HG03521 (cell line): ENCODE results near the gene SOX18.

Source experiments
- ATAC-seq: cut with Tn5 transposase; IDR thresholded peaks from one replicate; pipeline ENCODE4 v1.9.1; 2021; ENCODE audit warnings: mild to moderate bottlenecking, moderate library complexity; ENCODE audit not compliant: unreplicated experiment

SOX18 gene

DNA sequence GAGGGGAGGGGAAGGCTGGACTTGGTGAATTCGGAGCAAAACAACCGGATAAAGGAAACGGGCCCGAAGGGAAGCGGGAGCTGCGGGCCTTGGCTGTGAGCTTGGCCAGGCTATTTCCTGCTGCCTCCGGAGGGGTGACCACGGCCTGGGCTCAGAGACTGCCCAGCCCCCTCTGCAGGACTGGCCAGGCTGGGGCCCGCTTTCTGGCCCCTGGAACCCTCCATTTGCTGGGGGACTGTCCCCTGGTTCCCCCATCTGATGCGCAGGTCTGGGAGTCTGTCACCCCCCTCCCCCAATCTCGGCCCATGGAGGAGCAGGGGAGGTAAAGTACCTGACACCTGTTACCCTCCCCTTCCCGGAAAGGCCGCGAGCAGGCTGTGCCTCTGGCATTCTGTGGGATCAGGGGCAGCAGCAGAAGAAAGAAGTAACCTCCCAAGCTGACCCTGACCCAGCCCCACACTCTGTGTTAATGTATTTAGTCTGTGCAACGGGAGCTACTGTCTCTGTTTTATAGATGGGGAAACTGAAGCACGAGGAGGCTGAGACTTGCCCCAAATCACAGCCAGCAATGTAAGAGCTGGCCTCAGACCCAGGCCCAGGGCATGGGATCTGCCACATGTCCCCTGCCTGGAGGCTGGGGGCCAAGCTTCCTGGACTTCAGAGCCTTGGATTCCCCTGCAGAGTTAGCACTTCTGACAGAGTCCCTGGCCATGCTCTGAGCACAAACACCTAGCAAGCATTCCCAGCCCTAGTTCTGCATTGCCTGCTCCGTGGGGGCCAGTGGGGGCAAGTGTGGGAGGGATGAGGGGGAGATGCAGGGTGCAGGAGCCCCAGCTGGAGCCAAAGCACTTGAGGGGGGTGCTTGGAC lies 9.9 kb downstream of the SOX18 start:
- no peak for ATAC-seq

DNA sequence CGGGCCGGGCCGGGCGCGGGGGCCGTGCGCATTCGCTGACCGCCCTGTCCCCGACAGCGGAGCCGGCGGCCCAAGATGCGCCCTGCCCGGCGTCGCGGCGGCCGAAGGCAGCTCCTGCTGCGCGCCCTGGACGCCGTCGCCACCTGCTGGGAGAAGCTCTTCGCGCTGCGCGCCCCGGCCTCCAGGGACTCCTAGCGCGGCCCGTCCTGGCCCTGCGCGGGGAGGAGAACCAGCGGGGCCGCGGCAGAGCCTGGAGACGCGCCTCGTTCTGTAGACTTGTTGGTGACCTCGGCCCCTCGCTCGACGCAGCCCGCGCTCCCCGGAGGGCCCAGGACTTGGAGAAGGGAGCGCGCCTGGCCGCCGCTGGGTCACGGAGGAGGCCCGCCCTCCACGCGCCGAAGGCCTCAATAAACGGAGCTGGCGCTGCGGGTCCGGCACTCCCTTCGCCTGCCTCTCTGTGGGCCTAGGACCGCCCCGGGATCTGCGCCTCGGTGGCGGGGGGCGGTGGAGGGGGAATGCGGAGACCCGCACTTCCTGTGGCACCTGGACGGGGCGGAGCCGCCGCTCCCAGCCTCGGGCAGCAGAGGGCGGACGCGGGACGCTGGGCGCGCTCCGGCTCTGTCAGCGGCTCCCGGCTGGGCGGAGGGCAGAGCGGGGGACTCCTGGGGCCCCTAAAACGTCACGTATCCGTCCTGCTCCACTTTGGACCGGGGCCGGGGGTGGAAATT lies 10.7 kb downstream of the SOX18 start:
- ATAC-seq: peak; percentile 52

DNA sequence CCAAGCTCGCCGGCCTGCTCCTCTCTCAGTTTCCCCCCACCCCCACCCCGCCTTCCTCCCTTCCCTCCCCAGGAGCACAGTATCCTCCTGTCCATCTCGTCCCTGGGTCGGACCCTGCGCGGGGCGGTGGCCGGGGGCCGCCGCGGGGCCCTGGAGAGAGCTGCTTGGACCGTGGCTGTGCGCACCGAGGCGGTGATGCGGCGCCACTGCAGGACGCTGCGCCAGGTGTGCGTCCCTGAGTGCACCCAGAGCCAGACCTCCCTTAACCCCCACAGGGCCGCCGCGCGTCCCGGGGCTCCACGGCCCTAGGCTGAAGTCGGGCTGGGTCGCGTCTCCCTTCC lies 11.2 kb downstream of the SOX18 start:
- peak; percentile 29 for ATAC-seq

DNA sequence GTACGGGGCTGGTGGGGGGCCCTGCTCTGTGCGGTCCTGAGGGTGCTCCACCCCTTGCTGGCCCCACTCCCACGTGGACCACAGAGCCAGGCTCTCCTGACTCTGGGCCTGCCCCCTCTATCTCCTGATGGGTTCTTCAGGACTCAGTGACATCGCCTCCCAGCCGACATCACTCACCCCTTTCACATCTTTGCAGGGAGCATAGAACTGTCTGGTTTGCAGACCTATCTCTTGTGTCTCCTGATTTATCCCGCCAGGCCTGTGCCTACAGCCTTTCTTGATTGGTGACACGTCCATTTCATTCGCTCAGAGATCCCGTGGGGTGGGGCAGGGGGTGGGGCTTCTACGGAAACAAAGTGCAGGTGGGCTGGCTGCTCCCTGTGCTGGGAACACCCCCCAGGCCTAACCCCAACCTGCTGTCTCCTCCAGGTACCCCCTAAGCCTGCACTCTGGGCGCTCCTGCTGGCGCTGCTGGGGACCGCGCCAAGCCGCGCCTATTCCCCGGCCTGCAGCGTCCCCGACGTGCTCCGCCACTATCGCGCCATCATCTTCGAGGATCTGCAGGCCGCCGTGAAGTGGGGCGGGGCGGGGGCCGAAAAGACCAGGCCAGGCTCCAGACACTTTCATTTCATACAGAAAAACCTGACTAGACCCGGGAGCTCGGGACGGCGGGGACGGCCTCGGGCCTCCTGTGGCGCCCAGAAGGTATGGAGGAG lies 11.8 kb downstream of the SOX18 start:
- ATAC-seq: no peak

DNA sequence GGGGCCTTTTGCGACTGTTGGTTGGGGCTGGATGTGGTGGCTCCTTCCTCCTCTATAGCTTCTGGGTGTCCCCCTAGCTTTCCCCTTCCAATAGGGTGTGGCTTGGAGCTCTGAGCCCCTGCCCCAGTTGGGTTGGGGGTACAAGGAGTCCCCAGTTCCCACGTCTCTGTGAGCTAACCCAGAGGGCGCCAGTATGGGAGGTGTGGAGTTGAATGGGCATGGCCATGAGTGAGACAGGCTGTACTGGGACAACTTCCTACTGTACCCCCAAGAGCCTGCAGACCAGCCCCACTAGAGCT lies 12.3 kb downstream of the SOX18 start:
- ATAC-seq: no peak

DNA sequence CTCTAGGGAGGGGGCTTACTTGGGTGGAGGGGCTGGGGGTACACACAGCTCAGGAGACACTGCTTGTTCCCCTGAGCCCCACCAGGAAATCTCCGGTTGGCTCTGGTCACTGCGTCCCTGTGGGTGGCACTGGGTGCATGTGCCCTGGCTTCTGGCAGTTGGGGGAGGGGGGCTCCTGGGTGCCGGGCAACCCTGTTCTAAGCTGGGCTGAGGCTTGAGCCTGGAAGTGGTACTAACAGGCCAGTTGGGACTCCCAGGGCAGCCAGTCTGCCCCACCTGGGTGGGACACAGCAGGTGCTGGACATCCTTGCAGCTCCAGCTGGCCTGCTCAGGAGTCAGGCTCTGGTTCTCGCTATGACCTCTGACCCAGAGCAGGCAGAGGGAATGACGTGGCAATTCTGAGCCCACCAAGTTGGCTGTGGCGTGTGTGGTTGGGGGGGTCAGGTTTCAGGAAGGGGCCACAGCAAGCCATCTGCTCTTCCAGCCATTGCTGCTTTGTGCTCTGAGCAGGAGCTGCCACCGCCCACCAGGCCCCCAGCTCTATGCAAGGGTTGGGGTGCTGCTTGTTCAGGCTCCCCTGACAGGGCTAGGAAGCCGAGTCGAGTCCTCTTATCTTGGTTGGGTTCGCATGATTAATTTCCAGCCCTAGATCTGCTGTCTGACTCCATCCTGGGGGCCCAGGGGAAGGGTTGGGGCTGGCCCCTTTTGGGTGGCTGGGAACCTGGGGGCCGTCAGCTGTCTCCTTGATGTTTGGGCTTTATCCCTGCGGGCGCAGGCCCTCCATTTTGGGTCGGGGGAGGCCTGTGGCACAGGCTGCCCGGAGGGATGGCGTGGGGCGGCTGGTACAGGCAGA lies 12.9 kb downstream of the SOX18 start:
- ATAC-seq: no peak

DNA sequence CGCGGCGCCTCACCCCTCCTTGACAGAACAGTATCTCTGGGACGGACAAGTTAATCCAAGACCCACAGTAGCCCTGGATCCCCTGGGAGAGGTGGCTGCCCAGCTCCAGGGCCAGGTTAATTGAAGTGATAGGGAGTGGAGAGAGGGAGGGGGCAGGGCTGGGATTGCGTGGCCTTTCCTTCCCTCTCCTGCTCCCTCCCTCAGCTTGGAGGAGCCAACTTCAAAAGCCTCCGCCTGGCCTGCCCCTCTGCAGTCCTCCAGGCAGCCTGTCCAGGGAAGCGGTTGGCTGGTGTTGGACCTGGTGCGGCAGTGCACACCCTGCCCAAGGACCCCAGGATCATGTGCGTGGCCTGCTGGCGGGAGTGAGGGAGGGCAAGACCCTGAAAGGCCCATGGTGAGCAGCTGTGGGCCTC lies 13.5 kb downstream of the SOX18 start, which contains the start of gene C20orf204:
TSS of gene C20orf204 (plus strand) at position 250 of the 413 bp plus-strand sequence. CDS start at position 392, 142 bp downstream.
- ATAC-seq: no peak

DNA sequence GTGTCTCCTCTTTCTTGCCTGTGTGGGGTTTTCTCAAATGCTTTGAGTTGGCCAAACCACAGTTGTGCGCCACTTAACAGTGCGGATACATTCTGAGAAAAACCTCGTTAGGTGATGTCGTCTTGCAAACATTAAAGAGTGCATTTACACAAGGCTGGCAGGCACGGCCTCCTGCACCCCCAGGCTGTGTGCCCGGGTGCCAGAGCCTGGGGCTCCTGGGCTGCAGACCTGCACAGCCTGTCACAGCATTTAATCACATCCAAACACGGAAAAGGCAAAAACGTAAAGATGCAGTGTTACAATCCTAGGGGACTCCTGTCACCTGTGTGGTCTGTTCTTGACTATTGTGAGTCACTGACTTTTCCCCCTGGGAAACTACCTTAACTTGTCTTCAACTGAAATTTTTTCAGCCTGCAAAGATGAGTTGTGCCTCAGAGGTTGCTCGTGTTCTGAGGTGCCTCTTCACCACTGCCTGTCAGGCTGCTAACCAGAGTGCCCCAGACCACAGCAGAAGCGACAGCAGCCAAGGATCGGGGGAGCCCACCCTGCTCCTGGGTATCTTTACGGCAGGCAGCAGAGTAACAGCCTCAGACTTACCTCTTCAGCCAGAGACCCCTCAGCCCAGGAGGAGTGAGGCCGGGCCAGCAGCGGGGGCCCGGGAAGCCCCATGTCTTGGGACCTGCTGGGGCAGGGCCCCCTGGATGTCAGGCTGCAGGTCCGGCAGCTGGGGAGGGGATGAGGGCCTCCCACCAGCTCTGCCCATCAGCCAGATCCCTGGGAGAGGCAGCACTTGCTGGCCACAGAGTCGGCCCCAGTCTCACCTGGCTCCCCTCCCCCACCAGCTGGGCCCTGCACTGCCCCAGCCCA lies 14.1 kb downstream of the SOX18 start:
- no peak for ATAC-seq

DNA sequence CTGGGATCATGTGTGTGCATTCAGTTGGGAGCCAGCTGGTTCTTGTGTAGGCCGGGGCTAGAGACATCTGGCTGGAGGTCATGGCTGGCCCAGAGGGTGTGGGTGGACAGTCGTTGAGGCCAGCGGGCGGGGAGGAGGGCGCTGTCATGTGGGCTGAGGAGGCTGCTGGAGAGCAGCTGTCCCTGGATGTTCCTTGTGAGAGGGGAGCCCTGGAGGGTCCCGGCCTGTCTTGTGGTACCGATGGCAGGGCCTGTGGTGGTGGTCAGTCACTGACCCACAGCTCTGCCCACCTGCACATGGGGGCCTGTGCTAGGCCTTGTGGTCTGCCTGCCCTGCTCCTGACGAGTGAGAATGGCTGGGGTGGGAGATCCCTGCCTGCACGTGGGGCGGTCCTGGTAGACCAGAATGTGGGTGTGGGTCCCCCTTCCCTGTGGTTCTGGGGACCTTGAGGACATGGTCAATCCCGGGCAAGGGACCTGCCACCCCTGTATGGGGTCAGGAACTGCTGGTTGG lies 15.4 kb downstream of the SOX18 start:
- ATAC-seq: no peak

DNA sequence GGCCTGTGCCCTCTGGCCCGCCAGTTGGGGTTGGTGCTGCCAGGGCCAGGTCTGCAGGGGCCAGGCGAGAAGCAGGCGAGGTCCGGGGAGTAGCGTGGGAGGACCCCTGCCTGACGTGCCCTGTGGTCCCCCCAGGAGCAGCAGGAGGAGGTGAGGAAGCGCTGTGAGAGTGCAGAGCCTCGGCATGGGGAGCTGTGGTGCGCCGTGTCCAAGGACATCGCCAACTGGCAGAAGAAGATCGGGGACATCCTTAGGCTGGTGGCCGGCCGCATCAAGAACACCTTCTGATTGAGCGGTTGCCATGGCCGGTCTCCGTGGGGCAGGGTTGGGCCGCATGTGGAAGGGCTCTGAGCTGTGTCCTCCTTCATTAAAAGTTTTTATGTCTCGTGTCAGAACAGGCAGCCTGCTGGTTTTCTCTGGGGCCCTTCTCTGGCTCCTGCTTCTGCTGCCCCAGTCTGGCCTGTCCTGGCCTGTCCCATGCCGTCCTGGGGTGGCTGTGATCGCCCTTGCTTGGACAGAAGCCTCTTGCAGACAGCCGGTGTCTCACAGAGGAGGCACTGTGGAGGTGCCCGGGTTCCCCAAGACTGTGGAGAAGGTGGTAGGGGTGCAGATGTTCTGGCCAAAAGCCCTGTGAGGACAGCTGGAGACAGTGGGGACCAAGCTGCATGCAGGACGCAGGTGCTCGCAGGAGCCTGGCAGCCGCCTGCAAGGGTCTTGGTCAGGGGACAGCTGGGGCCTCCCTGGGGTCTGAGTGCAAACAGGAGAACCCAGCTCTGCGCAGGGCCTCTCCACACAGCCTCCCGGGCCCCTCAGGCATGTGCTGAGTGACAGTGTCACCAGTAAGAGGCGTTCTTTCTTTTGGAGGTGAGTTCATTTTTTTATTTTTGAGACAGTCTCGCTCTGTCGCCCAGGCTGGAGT lies 16.5 kb downstream of the SOX18 start:
- no peak for ATAC-seq

DNA sequence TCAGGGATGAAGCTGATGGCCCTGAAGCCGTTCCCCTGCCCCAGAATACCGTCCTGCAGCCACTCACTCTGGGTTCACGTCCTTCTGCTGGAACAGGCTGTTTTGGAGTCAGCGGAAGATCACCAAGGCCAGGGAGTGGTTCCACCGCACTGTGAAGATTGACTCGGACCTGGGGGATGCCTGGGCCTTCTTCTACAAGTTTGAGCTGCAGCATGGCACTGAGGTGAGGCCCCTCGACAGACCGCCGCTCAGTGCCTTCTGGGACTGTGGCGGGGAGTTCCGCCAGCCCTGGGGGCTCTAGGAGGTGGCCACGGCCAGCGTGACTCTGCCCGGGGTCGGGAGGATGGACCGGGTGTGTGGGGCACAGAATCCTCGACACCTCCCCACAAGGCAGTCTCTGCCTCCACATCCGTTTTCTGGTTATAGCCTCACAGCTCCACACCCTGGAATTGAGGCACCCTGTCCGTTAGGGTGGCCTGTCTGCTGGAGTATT lies 17.6 kb downstream of the SOX18 start:
- ATAC-seq: no peak

DNA sequence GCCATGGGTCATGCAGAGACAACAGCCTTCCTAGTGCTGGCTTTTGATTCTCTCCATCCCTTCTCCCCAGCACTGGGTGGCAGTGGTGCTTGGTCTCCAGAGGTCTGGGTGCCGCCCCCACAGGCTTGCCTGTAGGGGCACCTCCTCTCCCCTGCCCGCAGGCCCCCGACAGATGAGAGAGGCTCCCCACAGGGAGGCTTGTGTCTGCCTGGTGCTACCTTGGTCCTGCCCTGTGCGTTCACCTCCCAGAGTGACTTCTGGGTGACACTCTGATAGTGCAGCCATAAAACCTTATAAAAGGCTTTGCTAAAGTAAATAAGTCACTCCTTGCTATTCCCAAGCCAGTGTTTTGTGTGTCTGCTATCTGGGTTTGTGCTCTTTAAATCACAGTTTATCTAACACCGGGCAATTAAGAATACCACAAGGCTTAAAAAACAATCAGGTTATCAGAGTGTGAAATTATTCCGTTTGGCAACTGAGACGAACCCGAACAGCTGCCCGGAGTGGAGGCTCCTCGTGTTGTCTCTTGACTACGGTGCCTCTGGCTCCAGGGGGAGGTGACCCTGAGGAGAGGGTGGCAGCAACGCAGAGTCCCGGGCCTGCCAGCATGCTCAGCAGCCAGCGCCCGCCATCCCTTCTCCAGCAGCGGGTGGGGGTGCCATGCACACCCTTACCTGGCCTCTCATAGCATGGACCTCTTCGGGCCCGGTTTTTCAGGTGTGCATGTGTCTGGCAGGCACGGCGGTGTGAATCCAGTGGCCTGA lies 18.9 kb downstream of the SOX18 start:
- no peak for ATAC-seq

DNA sequence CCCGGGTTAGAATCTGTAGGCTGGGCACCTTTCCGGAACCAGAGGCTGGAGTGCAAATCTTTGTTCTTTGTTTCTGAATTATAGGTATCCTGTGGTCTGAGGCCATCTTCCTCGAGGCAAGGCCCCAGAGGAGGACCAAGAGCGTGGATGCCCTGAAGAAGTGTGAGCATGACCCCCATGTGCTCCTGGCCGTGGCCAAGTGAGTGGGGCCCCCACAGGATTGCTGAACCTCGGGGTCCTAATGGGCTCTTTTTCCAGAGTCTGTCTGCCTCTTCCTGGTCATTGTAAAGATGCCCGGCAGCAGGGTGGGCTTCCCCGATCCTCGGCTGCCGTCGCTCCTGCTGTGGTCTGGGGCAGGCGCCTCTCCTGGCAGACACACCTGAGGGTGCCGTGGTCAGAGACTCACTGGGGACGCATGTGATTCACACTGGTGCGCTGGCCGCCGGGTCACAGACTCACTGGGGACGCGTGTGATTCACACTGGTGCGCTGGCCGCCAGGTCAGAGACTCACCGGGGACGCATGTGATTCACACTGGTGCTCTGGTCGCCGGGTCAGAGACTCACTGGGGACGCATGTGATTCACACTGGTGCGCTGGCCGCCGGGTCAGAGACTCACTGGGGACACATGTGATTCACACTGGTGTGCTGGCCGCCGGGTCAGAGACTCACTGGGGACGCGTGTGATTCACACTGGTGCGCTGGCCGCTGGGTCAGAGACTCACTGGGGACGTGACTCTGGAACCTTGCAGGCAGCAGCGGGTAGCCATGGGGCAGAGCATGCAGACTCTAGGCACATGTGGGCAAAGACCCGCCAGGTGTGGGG lies 19.9 kb downstream of the SOX18 start:
- ATAC-seq: no peak

DNA sequence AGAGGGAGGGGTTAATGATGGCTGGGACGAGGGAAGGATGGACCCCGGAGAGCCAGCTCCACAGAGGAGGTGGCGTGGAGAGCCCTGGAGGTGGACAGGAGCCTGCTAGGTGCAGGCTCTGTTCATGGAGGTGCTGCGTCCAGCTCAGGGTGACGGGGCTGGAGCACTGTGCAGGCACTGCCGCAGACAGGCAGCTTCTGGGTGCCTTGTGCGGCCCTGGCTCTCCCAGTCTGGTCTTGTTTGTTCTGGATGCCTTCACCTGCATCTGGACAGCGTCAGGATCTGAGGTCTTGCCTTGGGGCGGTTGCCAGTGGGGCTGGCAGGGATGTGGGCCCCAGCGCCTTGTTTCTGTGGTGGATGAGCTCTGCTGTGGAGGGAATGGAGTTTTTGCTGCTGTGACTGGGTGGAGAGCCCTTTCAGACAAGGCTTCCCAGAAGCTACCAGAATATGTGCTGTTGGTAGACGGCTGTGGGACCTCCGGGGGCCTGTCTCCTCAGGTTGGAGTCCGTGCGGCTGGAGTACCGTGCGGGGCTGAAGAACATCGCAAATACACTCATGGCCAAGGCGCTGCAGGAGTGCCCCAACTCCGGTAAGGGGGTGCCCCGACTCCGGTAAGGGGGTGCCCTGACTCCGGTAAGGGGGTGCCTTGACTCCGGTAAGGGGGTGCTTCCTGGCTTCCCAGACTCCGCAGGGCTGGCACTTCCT lies 21.3 kb downstream of the SOX18 start:
- no peak for ATAC-seq

DNA sequence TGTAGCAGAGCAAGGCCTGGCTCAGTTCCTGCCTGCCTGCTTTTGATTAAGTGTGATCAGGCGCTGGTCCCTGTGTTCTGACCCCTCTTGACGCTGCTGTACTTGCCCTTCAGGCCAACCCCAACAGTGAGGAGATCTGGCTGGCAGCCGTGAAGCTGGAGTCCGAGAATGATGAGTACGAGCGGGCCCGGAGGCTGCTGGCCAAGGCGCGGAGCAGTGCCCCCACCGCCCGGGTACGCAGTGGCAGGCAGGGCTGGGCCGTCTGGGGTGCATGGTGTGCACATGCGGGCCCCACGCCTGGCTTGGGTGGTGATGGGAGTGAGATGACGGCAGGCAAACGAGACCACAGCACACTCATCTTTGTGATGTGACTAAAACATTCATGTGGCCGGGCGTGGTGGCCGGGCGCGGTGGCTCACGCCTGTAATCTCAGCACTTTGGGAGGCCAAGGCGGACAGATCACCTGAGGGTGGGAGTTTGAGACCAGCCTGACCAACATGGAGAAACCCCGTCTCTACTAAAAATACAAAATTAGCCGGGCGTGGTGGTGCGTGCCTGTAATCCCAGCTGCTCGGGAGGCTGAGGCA lies 23.5 kb downstream of the SOX18 start:
- ATAC-seq: no peak
